GM12892 (cell line): Measurements from ENCODE around the gene PLOD2.
"Not testable (repeated sequence)": the region's sequence is repeated elsewhere in the genome, so short reads cannot be mapped to it uniquely, and the experiment has no call there.

Experiments used
- DNase-seq: peaks from one replicate; pipeline ENCODE4 v3.0.0; 2011; ENCODE audit not compliant: insufficient read length
- FAIRE-seq: peaks from 2 replicates; lab custom pipeline; 2011; peaks lifted over from hg19 to GRCh38; lab: Jason Lieb, UNC
- POLR2A ChIP-seq: IDR thresholded peaks from 2 replicates; pipeline ENCODE4 v1.6.1; 2011; ENCODE audit warnings: low read depth, low read length, control low read depth
- POLR2AphosphoS5 ChIP-seq: IDR thresholded peaks from 2 replicates; pipeline ENCODE4 v1.6.1; 2011; ENCODE audit warnings: low read depth, low read length, control low read depth
- TAF1 ChIP-seq: IDR thresholded peaks from 2 replicates; pipeline ENCODE4 v1.6.1; 2011; ENCODE audit warnings: low read depth, mild to moderate bottlenecking, control low read depth, low read length, borderline replicate concordance

PLOD2 gene

DNA sequence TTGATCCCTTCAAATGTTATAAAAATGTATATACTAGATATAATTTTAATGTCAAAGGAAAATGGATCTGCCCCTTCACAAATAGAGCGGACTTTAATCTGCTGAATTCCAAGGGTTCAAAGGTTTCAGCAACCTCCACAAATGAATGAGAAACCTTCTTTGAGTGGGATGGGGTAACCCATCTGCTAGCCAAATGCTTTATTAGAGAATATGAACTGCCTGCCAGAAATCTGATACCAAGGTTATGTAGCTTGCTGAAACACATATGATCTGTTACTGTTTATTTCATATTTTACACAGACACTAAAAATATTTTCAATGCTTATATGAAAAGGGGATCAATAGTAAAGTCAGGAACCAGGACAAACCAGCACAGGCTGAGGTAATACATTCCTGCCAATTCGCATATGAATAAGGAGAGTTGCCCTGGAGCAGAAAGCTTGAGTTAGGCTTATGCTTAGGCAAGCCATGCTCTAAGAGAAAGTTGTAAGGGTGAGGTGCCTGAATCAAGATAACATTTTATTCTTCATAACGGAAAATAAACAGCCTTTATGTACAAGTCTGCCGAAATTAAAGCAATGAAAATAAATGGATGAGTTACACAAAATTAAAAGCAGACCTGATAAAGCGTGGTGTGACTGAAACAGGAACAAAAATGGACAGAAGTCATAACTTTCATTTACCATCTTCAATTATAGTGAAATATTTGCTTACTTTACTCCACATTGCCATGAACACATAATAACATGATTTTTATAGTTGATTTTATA, 26.5 kb downstream of the PLOD2 start:
- no peak for TF ChIP-seq POLR2A
- no peak for TF ChIP-seq TAF1
- TF ChIP-seq POLR2AphosphoS5, result no peak
- no peak for DNase-seq
- FAIRE-seq, result no peak

DNA sequence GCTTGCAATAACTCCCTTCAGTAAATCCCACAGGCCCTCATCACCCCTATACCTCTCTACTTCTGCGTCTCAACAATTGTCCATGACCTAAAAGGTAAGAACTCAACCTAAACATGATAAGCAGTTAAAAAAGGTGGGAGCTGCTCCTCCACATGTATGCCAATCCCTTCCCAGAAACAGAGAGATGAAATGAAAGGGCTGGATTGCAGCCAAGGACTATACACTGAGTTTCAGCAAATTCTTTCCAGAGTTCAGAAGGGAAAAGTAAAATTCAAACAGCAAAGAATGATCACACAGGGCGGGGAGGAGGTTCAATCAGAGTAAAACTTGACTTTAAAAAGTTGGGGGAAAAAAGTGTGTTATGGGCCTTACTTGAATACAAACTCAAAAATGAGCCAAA, 27.5 kb downstream of the PLOD2 start:
- FAIRE-seq (no peak), DNase-seq (no peak)
- TF ChIP-seq TAF1, result no peak
- TF ChIP-seq POLR2A, result no peak
- TF ChIP-seq POLR2AphosphoS5, result no peak

- no peak for FAIRE-seq
- no peak for TF ChIP-seq POLR2AphosphoS5
- TF ChIP-seq TAF1, result no peak
- no peak for DNase-seq
These were observed 29.2 kb downstream of the PLOD2 start for GRCh38 chr3:146131616-146132410.

DNA sequence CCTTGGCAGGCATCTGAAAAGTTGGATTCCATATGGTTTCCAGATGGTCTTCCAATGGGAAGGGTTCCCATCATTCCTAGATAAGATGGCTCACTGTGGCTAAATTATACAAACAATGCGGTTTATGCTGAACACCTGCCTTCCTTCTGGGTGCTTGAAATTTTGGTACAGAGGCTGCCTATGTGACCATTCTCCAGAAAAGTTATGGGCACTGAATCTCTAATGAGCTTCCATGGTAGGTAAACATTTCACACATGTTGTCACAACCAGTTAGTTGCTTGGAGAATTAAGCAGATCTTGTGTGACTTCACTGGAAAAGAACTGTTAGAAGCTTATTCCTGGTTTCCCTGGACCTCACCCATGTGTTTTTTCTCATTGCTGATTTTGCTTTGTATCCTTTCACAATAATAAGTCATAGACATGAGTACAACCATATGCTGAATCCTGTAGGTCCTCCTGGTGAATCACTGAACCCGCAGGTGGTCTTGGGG, 30.1 kb downstream of the PLOD2 start:
- no peak for DNase-seq
- no peak for TF ChIP-seq POLR2A
- no peak for FAIRE-seq

DNA sequence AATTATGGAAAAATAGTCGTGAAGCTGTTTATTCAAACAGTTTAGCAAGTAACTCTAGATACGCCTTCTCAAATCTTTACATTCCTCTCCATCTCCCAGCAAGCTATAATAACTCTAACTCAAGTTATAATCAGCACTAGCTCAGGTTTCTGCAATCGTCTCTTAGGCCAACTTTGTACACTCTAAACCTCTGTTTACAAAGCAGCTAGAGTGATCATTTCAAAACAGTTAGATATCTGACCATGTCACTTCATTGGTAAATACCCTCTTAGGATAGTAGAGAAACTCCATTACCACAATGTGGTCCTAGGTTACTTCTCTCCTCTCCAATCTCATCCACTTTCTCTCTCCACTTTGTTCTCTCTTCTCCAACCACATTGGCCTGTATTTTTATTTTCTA, 31.2 kb downstream of the PLOD2 start:
- DNase-seq (no peak), FAIRE-seq (no peak)
- TF ChIP-seq POLR2AphosphoS5, result no peak
- TF ChIP-seq POLR2A, result no peak
- no peak for TF ChIP-seq TAF1

GRCh38 chr3:146128939-146129338, 32.0 kb downstream of the PLOD2 start:
- DNase-seq (no peak), FAIRE-seq (no peak)
- TF ChIP-seq POLR2AphosphoS5 (no peak), TAF1 (no peak), POLR2A (no peak)

GRCh38 chr3:146128179-146128578, 32.8 kb downstream of the PLOD2 start:
- TF ChIP-seq TAF1, result no peak
- no peak for TF ChIP-seq POLR2A
- no peak for TF ChIP-seq POLR2AphosphoS5
- DNase-seq (no peak), FAIRE-seq (no peak)

DNA sequence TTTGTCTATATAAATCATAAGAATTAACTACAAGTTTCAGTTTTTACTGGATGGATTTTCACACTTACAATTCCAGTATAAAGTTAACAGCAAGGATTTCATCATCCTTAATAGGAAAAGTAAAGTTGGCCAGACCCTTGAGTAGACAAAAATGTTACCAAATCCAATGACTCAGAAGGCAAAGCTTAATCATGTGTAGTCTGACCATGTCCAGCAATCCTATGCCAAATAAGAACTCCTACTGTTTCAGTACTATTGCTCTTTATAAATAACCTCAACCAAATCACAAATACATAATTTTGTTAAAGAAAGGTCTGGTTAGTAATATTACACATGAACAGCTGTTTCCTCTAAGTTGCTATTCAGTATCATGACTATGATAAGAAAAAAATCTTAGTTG, 35.0 kb downstream of the PLOD2 start:
- TF ChIP-seq POLR2AphosphoS5 (no peak), TAF1 (no peak), POLR2A (no peak)
- DNase-seq (no peak), FAIRE-seq (no peak)

- TF ChIP-seq POLR2A (no peak), TAF1 (no peak), POLR2AphosphoS5 (no peak)
- no peak for DNase-seq
- no peak for FAIRE-seq
These were observed 36.7 kb downstream of the PLOD2 start for GRCh38 chr3:146124126-146124801.

DNA sequence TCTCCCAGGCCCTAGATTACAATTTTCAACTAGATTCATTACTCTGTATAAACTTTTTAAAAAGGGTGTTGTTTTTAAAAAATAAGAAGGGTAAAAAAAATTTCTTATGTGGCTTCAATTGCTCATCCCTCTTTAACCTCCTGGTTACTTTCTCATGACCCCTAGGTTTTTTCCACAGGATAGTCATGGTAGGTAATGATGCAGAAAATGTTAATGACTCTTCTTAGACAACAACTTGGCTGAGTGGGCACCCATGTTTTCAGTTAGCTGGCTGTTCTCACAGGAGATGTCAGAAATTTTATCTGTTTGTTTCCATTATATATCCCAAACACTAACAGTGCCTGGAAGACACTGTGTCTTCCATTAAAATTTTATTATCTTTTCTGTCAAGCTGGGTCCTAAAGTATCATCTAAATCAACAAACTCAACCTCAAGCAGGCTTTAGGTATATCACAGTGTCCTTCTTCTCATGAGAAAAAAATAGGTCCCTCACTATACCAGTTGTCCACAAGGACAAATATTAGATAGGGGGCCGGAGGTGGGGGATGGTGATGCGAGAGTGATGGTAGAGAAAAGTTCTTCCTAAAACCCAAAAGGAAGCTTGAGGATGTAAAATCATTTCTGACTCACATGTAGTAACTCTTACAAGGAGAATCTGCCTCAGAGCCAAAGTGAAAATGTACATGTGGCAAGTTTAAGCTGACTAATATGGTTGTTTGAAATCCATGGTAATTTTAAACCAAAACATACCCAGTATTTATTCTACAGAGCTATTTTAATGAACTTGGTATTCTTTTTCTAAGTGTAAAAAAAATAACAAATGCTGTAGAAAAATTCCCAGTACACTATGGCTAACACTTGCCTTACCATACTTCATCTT, 43.3 kb downstream of the PLOD2 start:
- TF ChIP-seq TAF1, result no peak
- no peak for TF ChIP-seq POLR2AphosphoS5
- TF ChIP-seq POLR2A, result no peak
- no peak for DNase-seq
- no peak for FAIRE-seq

GRCh38 chr3:146115619-146116018, 45.4 kb downstream of the PLOD2 start:
- TF ChIP-seq TAF1 (no peak), POLR2AphosphoS5 (no peak), POLR2A (no peak)
- DNase-seq, result no peak
- FAIRE-seq, result no peak

DNA sequence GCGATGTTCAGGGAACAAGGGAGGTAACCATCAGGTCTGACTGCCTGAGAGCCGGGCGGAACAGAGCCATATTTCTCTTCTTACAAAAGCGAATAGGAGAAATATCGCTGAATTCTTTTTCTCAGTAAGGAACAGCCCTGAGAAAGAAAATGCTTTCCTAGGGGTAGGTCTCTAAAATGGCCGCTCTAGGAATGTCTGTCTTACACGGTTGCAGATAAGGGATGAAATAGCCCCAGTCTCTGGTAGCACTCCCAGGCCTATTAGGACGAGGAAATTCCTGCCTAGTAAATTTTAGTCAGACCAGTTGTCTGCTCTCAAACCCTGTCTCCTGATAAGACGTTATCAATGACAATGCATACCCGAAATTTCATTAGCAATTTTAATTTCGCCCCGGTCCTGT, 47.2 kb downstream of the PLOD2 start:
- FAIRE-seq, DNase-seq: not testable (repeated sequence)
